Stimulated activated CD4-positive, alpha-beta T cell treated with anti-CD3 and anti-CD28 coated beads, Interleukin-15, amount 100 ng/mL, for 24 hours (primary cell): ENCODE data around the gene ZBTB7C.

ENCODE experiments used
- DNase-seq: peaks from one replicate; pipeline ENCODE4 v3.0.0-alpha.2; 2020

The ZBTB7C gene

GRCh38 chr18:48385596-48385995 lies 23.6 kb downstream of the ZBTB7C start:
- DNase-seq: no peak

- DNase-seq: no peak
Measured at GRCh38 chr18:48376934-48377333, 32.2 kb downstream of the ZBTB7C start.

DNA sequence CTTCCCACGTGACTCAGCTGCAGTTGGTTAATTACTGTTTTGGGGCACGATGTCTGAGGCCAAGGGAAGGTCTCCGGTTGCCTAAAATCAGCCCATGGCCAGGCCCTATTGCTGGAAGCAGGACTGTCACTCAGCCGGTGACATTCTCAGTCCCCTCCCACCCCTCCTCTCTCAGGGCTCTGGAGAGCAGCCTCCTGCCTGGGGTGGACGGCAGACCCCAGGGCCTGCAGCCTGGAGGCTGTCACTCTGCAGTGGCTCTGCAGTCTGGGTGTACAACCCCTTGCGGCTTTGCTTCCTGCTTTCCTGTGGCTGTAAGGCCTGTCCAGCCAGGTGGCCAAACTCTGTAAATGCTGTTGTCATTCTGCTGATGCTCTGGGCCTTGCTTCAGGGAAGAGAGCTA lies 32.8 kb downstream of the ZBTB7C start:
- no peak for DNase-seq

- DNase-seq: no peak
Measured at GRCh38 chr18:48375150-48375800, 33.9 kb downstream of the ZBTB7C start.

GRCh38 chr18:48374423-48375149 lies 34.6 kb downstream of the ZBTB7C start:
- no peak for DNase-seq

DNA sequence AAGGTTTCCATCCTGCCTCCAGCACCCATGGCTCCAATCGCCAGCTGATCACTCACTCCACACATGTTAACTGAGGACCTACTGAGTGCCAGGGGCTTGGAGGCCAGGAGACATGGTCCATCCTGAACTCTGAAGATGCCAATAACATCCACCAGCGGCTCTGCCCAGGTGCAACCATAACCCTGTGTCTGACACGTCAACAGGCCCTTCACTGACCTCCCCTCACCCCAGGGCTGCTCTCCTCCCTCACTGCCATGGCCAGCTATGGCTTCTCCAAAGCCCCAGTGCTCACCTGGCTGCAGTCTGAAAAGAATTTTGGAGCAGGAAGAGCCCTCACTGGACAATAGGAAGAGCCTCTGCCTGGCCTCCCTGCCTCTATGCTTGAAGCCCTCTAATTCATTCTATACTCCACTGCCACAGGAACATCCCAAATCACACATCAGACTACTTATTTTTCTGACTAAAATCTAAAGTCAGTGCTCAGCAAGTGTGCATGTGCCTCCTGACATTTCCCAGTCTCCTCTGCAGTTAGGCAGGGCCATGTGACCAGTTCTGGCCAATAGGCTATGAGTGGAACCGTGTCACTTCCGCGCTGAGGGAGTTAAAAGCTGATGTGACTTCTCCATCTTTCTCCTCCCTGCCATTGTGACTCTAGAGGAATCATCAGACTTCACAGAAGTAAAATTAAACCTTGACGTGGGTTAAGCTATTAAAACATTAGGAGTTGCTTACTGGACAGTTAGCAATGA lies 37.2 kb downstream of the ZBTB7C start:
- no peak for DNase-seq

DNA sequence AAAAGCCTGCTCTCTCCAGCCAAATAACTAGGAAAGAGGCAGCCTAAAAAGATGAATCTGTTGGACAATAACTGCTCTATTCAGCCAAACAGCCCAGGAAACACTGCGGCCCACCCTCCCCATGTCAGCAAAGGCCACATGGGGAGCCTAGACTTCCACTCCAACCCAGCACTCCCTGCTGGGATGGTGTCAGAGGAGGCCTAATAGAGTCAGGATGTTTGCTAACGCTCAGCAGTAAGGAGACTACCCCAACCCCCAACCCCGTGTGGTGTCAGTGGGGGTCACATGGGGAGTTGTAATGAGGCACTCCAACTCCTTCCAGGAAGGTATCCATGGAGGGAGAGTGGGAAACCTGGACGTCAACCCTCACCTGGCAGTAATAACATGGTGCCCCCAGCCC lies 41.6 kb downstream of the ZBTB7C start:
- DNase-seq: no peak

GRCh38 chr18:48365965-48366364 lies 43.2 kb downstream of the ZBTB7C start:
- DNase-seq: no peak

GRCh38 chr18:48364146-48364545 lies 45.0 kb downstream of the ZBTB7C start:
- no peak for DNase-seq

GRCh38 chr18:48363175-48363574 lies 46.0 kb downstream of the ZBTB7C start:
- DNase-seq: no peak

- no peak for DNase-seq
Measured at GRCh38 chr18:48361801-48362200, 47.4 kb downstream of the ZBTB7C start.

DNA sequence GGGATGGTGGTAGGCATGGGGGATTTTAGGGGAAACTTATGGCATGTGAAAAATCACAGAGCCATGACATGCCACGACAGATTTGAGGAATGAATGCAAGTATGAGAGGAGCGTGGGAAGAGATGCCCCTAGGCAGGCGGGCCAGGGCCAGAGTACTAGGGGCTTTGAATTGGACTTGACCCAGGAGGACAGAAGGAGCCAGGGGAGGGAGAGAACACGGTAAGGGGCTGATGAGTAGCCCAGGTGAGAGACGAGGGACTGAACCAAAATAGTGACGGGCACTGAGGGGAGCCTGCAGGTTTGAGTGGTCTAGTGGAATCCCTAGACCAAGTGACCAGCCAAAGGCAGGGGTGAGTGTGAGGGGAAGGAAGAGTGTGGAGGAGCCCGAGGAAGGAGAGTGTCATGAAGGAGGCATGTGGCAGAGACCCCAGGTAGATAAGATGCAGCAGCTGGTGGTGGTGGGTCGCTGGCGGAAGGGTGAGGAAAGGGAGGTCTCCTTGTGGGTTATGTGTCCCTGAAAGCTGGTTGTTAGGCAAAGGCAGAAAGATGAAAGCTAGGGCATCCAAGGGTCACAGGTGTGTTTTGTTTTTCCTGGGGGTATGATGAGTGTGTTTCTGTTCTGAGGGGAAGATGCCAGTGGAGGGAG lies 48.7 kb downstream of the ZBTB7C start:
- no peak for DNase-seq

GRCh38 chr18:48359626-48360025 lies 49.6 kb downstream of the ZBTB7C start:
- no peak for DNase-seq

DNA sequence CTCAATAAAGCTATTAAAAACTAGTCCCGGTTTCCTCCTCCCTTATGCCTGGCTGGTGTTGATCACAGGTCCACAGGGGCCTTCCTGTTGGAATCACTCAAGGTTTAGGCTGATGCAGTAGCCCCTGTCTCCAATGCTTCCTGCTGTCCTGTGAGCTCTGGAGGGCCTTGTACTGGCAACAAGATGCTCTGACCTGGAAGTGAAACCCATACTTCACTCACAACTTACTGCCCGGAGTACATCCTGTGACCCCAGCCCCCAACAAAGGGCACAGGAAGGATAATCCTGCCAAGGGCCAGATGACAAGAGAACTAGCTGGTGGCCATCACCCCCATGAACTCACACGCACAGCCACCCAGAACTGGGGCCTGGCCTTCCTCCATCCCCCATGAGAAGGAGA lies 50.3 kb downstream of the ZBTB7C start:
- DNase-seq: no peak

DNA sequence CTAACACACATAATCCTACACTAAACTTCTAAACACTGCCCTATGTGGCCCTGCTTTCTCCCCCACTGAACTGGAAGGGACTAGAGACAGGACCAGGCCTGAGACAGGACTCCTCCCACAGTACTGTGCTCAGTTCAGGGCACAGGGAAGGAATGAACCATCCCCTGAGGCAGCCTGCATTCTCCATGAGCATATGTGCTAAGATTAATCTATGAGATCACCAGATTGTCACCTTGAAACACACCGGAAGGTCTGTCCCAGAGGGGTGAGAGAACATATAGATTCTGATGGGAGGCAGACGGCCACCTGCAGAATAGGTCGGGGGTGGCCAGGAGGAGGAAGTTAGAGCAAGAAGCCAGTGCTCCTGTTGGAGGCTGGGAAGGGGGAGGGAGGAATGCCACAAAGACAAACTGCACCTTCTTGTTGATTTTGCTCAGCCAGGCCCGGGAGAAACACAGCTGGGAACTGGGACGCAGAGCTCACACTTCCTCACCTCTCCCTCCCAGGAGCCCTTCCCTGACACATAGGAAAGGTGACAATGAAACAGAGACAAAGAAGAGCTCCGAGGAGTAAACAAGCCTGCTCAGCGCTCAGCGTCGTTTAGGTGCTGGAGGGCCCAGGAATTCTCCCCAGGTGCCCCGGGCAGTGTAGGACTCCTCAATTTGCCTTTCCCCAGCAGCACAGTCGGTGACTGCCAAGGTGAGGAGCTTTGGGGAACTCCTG lies 52.1 kb downstream of the ZBTB7C start:
- no peak for DNase-seq

DNA sequence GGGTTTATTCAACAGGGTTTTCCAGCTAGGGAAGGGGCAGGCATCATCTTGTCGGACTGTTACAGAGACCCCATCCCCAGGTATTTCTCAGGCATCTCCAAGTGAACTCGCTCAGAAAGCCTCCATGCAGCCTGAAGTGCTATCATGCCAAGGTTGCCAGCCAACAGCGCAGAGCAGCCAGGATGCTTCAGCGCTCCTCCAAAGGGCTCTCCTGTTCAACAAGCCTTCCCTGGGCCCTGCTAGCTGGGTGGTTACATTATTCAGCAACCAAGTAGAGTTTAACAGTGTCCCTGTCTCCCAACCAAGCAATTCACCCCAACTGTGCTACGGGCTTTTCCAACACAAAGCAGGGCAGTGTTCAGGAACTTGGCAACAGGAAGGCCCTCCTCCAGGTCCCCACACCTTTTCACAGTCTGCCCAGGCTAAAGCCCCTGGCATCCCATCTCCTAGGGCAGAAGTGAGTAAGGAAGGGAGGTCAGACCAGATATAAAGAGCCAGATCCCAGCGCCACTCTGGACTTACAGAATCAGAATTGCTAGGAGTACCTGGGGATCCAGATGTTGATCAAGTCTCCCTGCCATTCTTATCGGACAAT lies 52.9 kb downstream of the ZBTB7C start:
- no peak for DNase-seq

- no peak for DNase-seq
Measured at GRCh38 chr18:48355276-48356115, 53.7 kb downstream of the ZBTB7C start.

DNA sequence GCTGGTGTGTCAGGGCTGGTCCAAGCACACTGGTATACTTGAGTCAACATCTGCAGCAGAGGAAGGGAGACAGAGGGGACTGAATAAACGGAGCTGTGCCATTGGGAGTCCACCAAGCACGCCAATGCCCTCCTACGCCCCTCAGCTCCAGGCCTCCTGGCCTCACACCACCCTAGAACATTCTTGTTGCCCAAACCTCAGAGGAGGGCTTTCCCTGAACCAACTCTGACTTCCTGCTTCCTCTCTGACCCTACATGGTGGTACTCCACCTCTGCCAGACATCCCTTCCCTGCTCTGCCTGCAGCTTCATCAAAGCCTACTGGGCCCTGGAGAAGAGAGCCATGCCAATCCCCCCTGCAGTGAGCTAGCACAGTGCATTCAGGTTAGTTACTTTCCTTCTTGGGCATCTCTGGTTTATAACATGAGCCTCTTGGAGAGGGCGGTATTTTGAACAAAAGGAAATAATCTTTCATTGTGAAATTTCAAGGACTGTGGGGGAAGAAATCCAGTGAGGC lies 54.4 kb downstream of the ZBTB7C start:
- no peak for DNase-seq

- DNase-seq: no peak
Measured at GRCh38 chr18:48352051-48352755, 57.0 kb downstream of the ZBTB7C start.

- no peak for DNase-seq
Measured at GRCh38 chr18:48351216-48352050, 57.8 kb downstream of the ZBTB7C start.
